HEK293T (cell line): Measurements from ENCODE around the gene CCDC30.
"Not testable (repeated sequence)": the region's sequence is repeated elsewhere in the genome, so short reads cannot be mapped to it uniquely, and the experiment has no call there.

ENCODE experiments used
- CTCF ChIA-PET: fragments of 350-600 bp; formaldehyde crosslinking; extraction: SDS; loops from one replicate; lab custom pipeline; 2021; ENCODE audit warnings: antibody characterized with exemption, inconsistent platforms; lab: Yijun Ruan, JAX
- POLR2A ChIA-PET: fragments of 350-600 bp; formaldehyde crosslinking; extraction: SDS; loops from one replicate; lab custom pipeline; 2020; ENCODE audit warnings: antibody characterized with exemption, inconsistent platforms; lab: Yijun Ruan, JAX
- DNase-seq: peaks from one replicate; pipeline ENCODE4 v3.0.0; 2012; ENCODE audit warnings: mixed read lengths; ENCODE audit errors: extremely low spot score
- ARNT ChIP-seq: fragments of 450-650 bp; IDR thresholded peaks from 2 replicates; pipeline ENCODE4 v1.6.1; 2017; ENCODE audit warnings: mild to moderate bottlenecking
- BHLHE40 ChIP-seq: fragments of 450-650 bp; IDR thresholded peaks from 2 replicates; pipeline ENCODE4 v1.6.1; 2016; ENCODE audit warnings: mild to moderate bottlenecking, moderate library complexity, borderline replicate concordance
- CTBP1 ChIP-seq: fragments of 450-650 bp; IDR thresholded peaks from 2 replicates; pipeline ENCODE4 v1.6.1; 2016; ENCODE audit warnings: borderline replicate concordance
- ELF4 ChIP-seq: fragments of 450-650 bp; IDR thresholded peaks from 2 replicates; pipeline ENCODE4 v1.6.1; 2017; ENCODE audit warnings: antibody characterized with exemption
- FOXA1 ChIP-seq: fragments of 450-650 bp; IDR thresholded peaks from 2 replicates; pipeline ENCODE4 v1.6.1; 2016; ENCODE audit warnings: mild to moderate bottlenecking
- FOXK2 ChIP-seq: fragments of 450-650 bp; IDR thresholded peaks from 2 replicates; pipeline ENCODE4 v1.6.1; 2016; ENCODE audit warnings: mild to moderate bottlenecking
- FOXM1 ChIP-seq: fragments of 450-650 bp; IDR thresholded peaks from 2 replicates; pipeline ENCODE4 v1.6.1; 2017; ENCODE audit warnings: mild to moderate bottlenecking, borderline replicate concordance
- HDGF ChIP-seq: fragments of 450-650 bp; IDR thresholded peaks from 2 replicates; pipeline ENCODE4 v1.6.1; 2017; ENCODE audit warnings: antibody characterized with exemption, borderline replicate concordance
- L3MBTL2 ChIP-seq: fragments of 450-650 bp; conservative IDR thresholded peaks from 2 replicates; pipeline ENCODE4 v1.6.1; 2016; ENCODE audit warnings: mild to moderate bottlenecking
- LEF1 ChIP-seq: fragments of 450-650 bp; IDR thresholded peaks from 2 replicates; pipeline ENCODE4 v1.6.1; 2017; ENCODE audit warnings: mild to moderate bottlenecking, borderline replicate concordance
- NFRKB ChIP-seq: fragments of 450-650 bp; IDR thresholded peaks from 2 replicates; pipeline ENCODE4 v1.6.1; 2016; ENCODE audit warnings: mild to moderate bottlenecking, moderate library complexity
- SP1 ChIP-seq: fragments of 450-650 bp; IDR thresholded peaks from 2 replicates; pipeline ENCODE4 v1.6.1; 2017
- SUZ12 ChIP-seq: fragments of 450-650 bp; IDR thresholded peaks from 2 replicates; pipeline ENCODE4 v1.6.1; 2016; ENCODE audit warnings: mild to moderate bottlenecking
- TARDBP ChIP-seq: fragments of 450-650 bp; IDR thresholded peaks from 2 replicates; pipeline ENCODE4 v1.6.1; 2016
- ZNF384 ChIP-seq: fragments of 450-650 bp; IDR thresholded peaks from 2 replicates; pipeline ENCODE4 v1.6.1; 2016
- TF ChIP-seq, protein P1 (sequence below): fragments of 450-650 bp; IDR thresholded peaks from 2 replicates; pipeline ENCODE4 v1.6.1; 2016

Gene CCDC30

DNA sequence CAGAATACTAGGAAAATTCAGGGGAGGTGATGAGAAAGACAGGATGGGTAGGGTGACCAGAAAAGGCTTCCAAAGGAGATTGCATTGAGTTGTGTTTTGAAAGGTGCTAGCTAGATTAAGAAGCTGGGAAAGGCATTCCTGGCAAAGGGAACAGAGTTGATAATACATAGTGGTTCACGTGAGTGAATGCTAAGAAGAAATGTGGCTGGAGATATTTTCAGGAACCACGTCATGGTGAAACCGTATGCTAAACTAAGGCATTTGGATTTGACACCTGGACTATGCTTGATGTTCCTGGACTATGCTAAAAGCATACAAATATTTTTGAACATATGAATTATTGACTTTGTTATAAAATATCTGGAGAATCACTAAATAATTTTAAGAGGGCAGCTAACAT, 14.7 kb downstream of the CCDC30 start:
- TF ChIP-seq HDGF: no peak
- no peak for TF ChIP-seq FOXM1
- no peak for TF ChIP-seq ZNF384
- no peak for TF ChIP-seq ARNT
- no peak for TF ChIP-seq SUZ12
- no peak for DNase-seq
- POLR2A ChIA-PET: no interaction called here
- CTCF ChIA-PET: no interaction called here

DNA sequence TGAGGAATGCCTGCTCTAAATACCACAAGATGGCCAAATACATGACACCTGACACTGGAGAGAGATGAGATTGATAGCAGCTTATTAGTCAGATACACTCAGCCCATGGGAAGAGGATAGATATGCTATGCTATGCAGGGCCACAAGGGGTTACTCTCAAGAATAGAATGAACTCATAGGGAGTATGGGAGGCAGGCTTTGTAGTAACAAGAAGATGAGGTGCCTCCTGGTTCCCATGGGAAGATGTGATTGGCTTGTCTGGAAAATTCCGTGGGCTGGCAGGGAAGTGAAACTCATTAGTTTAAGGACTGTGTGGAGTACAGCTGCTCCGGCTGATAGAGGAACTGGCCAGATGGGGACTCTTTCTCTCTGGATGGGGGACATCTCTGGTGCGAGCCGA, 16.5 kb downstream of the CCDC30 start:
- CTCF ChIA-PET: interaction anchor here (0.5 to 0.7 kb wide), 2 partner anchors 9 to 25 kb away, joined by 3 read pairs; no protein-coding TSS in a partner anchor
- TF ChIP-seq BHLHE40: no peak
- no peak for TF ChIP-seq NFRKB
- TF ChIP-seq ARNT: no peak
- no peak for TF ChIP-seq HDGF
- TF ChIP-seq LEF1: no peak
- TF ChIP-seq CTBP1: no peak
- TF ChIP-seq FOXK2: no peak
- TF ChIP-seq L3MBTL2: no peak
- no peak for TF ChIP-seq TARDBP
- TF ChIP-seq FOXM1: no peak
- TF ChIP-seq SP1: no peak
- peak; percentile 27 for DNase-seq
- POLR2A ChIA-PET: no interaction called here

DNA sequence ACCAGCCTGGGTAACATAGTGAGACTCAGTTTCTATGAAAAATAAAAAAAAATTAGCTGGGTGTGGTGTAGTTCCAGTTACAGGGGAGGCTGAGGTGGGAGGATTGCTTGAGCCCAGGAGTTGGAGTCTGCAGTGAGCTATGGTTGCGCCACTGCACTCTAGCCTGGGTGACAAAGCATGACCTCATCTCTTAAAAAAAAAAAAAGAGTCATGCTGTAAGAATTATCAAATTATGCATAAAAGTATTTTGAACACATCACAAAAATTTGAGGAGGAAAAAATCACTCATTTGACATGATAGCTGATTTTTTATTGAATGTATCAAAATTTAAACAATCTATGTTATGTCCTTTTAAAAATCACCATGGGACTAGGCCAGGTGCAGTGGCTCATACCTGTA, 17.8 kb downstream of the CCDC30 start:
- ChIA-PET POLR2A (no interaction called here), CTCF (no interaction called here)
- TF ChIP-seq HDGF (no peak), LEF1 (no peak), FOXK2 (no peak), CTBP1 (no peak), SUZ12 (no peak), SP1 (no peak), ZNF384 (no peak), ARNT (no peak), L3MBTL2 (no peak), ELF4 (no peak), FOXA1 (no peak), NFRKB (no peak)
- TF ChIP-seq, protein P1, sequence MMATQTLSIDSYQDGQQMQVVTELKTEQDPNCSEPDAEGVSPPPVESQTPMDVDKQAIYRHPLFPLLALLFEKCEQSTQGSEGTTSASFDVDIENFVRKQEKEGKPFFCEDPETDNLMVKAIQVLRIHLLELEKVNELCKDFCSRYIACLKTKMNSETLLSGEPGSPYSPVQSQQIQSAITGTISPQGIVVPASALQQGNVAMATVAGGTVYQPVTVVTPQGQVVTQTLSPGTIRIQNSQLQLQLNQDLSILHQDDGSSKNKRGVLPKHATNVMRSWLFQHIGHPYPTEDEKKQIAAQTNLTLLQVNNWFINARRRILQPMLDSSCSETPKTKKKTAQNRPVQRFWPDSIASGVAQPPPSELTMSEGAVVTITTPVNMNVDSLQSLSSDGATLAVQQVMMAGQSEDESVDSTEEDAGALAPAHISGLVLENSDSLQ: no peak
- DNase-seq: no peak

DNA sequence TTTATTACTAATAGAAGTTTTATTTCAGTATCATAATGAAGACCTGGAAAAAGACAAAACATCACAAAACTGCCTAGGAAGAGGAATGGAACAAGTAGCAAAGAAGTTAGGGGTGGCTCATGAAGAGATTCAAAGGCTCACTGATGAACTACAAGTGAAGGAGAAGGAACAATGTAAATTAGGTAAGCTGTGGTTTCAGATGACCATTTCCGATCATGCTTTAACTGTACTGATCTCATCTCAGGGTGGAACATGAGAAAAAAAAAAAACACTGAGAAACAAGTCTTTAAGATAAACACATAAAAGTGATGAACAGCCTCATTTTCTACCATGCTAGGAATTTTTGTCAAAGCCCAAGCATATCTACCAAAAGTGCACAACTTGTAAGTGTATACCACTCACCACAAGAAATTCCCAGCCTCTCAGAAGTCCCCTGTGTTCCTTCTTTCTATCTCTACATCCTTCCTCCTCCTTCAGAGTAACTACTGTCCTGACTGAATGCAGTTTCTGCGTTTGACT, 19.6 kb downstream of the CCDC30 start:
- POLR2A ChIA-PET: no interaction called here
- DNase-seq: no peak

DNA sequence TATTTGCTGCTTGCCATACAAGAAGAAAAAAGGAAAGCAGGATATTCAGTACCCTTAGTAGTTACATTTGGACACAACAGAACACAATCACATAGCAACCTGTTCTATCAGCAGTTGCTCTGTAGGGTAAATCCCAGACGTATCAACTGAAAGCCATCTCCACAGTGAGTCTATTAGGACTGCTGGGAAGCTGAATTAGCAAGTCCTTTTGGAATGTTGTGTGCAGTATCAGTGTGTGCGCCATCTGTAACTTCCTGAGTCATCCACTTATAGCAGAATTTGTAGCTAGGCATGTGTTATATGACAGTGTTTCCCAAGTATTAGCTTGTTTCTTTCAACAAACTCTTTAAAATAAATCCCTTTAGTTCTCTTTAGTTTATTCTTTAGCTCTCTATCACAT, 21.3 kb downstream of the CCDC30 start:
- DNase-seq: no peak

More for the DNA sequence above, 19.6 kb downstream of the CCDC30 start:
- TF ChIP-seq HDGF (no peak), CTBP1 (no peak), SUZ12 (no peak), TARDBP (no peak), SP1 (no peak), ELF4 (no peak), FOXA1 (no peak), NFRKB (no peak), ZNF384 (0 out of 2 replicates have a peak, but pooled peaks have one; percentile 19)
- TF ChIP-seq, protein P1: peak; percentile 48
- CTCF ChIA-PET: interaction anchor here (0.6 kb wide), 1 partner anchor 154 kb away, joined by 4 read pairs; no protein-coding TSS in a partner anchor

DNA sequence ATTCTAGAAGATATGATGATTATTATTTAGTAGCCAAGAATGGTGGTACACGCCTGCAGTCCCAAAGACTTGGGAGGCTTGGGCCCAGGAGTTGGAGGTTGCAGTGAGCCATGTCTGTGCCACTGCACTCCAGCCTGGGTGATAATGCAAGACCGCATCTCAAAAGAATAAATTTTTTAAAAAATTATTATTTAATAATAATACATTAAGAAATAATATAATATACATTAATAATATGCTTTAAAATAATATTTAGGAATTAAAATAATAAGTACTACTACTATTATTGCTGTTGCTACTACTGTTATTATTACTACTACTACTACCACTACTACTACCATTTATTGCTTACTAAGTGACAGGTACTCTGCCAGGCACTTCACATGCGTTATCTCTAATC, 27.2 kb downstream of the CCDC30 start:
- DNase-seq: no peak
- CTCF ChIA-PET: interaction anchor here (0.6 kb wide), 1 partner anchor 150 kb away, joined by 4 read pairs; no protein-coding TSS in a partner anchor
- no peak for TF ChIP-seq FOXM1
- TF ChIP-seq ARNT: no peak
- TF ChIP-seq BHLHE40: no peak
- no peak for TF ChIP-seq HDGF
- no peak for TF ChIP-seq CTBP1
- TF ChIP-seq TARDBP: no peak
- no peak for TF ChIP-seq SP1
- TF ChIP-seq ELF4: no peak
- TF ChIP-seq LEF1: no peak
- TF ChIP-seq SUZ12: no peak
- TF ChIP-seq FOXA1: no peak
- TF ChIP-seq FOXK2: no peak
- TF ChIP-seq, protein P1: no peak
- TF ChIP-seq ZNF384: no peak
- no peak for TF ChIP-seq NFRKB
- POLR2A ChIA-PET: no interaction called here

More for the DNA sequence above, 21.3 kb downstream of the CCDC30 start:
- TF ChIP-seq ZNF384 (no peak), BHLHE40 (no peak), FOXM1 (no peak), NFRKB (no peak), CTBP1 (no peak), TARDBP (no peak), SP1 (no peak), SUZ12 (no peak), L3MBTL2 (no peak), FOXK2 (no peak), ELF4 (no peak), ARNT (no peak)
- TF ChIP-seq, protein P1: no peak
- ChIA-PET POLR2A (no interaction called here), CTCF (no interaction called here)

DNA sequence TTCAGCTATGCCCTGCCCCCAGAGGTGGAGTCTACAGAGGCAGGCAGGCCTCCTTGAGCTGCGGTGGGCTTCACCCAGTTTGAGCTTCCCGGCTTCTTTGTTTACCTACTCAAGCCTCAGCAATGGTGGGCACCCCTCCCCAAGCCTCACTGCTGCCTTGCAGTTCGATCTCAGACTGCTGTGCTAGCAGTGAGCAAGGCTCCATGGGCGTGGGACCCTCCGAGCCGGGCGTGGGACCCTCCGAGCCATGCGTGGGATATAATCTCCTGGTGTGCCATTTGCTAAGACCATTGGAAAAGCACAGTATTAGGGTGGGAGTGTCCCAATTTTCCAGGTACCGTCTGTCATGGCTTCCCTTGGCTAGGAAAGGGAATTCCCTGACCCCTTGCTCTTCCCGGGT, 38.9 kb downstream of the CCDC30 start:
- CTCF ChIA-PET, DNase-seq, POLR2A ChIA-PET: not testable (repeated sequence)
